ENCODE data around the gene PLCXD3. TPM values are rescaled to one million over a fixed set of nuclear protein-coding genes. Genes with fewer than 3 reads are reported as not detected.

The PLCXD3 gene
- total RNA-seq, 3 donors from 2014 or later = 0.29 to 1.6 (median 1.2) TPM

DNA sequence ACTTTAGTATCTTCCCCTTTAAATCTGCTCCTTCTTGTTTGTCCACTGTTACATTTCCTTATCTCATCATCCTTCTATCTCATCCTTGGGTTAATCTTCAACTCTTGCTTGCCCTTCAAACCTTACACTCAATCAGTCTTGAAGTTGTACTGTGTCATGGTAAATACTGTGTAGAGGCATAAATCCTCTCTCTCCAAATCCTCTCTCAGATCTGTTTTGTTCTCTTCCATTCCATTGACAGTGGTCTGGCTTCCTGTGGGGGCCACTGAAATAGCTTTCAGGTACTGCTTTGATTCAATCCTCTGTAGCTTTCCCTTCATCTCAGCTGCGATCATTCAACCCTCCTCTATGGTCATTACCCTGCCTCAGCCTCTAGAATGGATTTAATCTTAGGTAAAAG lies 104.0 kb downstream of the PLCXD3 start:
- intact Hi-C loops (cut with DNase I, micrococcal nuclease) = no loop called here
- Histone ChIP-seq H3K4me1 (ENCODE audit: low read depth) (peaks cover 7% of the 10 kb centered on the region), H3K9me3 (no peaks in the 10 kb centered on the region), H3K4me3 (no peak overlapping the region), H3K36me3 (ENCODE audit: low read depth) (no peaks in the 10 kb centered on the region)
- TF ChIP-seq, protein P1, sequence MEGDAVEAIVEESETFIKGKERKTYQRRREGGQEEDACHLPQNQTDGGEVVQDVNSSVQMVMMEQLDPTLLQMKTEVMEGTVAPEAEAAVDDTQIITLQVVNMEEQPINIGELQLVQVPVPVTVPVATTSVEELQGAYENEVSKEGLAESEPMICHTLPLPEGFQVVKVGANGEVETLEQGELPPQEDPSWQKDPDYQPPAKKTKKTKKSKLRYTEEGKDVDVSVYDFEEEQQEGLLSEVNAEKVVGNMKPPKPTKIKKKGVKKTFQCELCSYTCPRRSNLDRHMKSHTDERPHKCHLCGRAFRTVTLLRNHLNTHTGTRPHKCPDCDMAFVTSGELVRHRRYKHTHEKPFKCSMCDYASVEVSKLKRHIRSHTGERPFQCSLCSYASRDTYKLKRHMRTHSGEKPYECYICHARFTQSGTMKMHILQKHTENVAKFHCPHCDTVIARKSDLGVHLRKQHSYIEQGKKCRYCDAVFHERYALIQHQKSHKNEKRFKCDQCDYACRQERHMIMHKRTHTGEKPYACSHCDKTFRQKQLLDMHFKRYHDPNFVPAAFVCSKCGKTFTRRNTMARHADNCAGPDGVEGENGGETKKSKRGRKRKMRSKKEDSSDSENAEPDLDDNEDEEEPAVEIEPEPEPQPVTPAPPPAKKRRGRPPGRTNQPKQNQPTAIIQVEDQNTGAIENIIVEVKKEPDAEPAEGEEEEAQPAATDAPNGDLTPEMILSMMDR (IDR thresholded peaks at IDR 0.05) = no peak
- peak; percentile 98 for ATAC-seq
- DNase-seq = peak in 1 of 3 donors; percentile 18

- no peak for ATAC-seq
- TF ChIP-seq, protein P1 (IDR thresholded peaks at IDR 0.05) = no peak
- H3K36me3 ChIP-seq (ENCODE audit: low read depth) = no peaks in the 10 kb centered on the region
- H3K9me3 ChIP-seq = no peaks in the 10 kb centered on the region
- no peak for DNase-seq
- intact Hi-C loops (cut with DNase I, micrococcal nuclease) = no loop called here
- H3K4me1 ChIP-seq (ENCODE audit: low read depth) = peaks cover 7% of the 10 kb centered on the region
- H3K4me3 ChIP-seq = no peak overlapping the region
Observed at GRCh38 chr5:41404757-41405156, 105.6 kb downstream of the PLCXD3 start.

- intact Hi-C loops (cut with DNase I, micrococcal nuclease) = no loop called here
- H3K4me3 ChIP-seq = no peak overlapping the region
- peaks cover 7% of the 10 kb centered on the region for H3K4me1 ChIP-seq (ENCODE audit: low read depth)
- DNase-seq (no peak), ATAC-seq (no peak)
- peaks cover 6% of the 10 kb centered on the region for H3K9me3 ChIP-seq
- H3K36me3 ChIP-seq (ENCODE audit: low read depth) = no peaks in the 10 kb centered on the region
- TF ChIP-seq, protein P1 (IDR thresholded peaks at IDR 0.05) = no peak
Observed at GRCh38 chr5:41403846-41404245, 106.6 kb downstream of the PLCXD3 start.

DNA sequence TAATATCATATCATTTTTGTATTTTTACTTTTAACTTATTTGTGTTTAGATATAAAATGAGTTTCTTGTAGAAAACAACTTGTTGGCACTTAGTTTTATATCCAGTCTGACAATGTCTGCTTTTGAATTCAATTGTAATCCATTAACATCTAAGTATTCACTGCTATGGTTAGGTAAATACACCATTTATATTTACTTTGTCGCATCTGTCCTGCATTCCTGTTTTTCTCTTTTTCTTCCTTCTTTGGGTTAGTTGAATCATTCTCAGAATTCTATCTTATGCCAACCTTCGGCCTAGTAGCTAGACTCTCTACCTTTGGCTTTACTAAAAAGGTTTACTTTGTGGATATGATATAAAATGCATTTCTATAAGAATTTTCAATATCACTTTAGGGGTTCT lies 107.6 kb downstream of the PLCXD3 start:
- H3K36me3 ChIP-seq (ENCODE audit: low read depth) = no peaks in the 10 kb centered on the region
- H3K4me3 ChIP-seq = no peak overlapping the region
- ATAC-seq = no peak
- TF ChIP-seq, protein P1 (IDR thresholded peaks at IDR 0.05) = no peak
- DNase-seq = no peak
- H3K4me1 ChIP-seq (ENCODE audit: low read depth) = peaks cover 7% of the 10 kb centered on the region
- intact Hi-C loops (cut with DNase I, micrococcal nuclease) = no loop called here
- peaks cover 6% of the 10 kb centered on the region for H3K9me3 ChIP-seq

DNA sequence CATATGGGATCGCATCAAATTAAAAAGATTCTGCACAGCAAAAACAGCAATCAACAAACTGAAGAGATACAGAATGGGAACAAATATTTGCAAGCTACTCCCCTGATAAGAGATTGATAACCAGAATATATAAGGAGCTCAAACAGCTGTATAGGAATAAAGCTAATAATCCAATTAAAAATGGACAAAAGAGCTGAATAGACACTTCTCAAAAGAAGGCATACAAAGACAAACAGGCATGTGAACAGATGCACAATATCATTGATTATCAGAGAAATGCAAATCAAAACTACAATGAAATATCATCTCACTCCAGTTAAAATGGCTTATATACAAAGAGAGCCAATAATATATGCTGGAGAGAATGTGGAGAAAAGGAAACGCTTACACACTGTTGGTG lies 110.6 kb downstream of the PLCXD3 start:
- Histone ChIP-seq H3K36me3 (ENCODE audit: low read depth) (no peaks in the 10 kb centered on the region), H3K9me3 (peaks cover 6% of the 10 kb centered on the region), H3K4me1 (ENCODE audit: low read depth) (no peaks in the 10 kb centered on the region), H3K4me3 (no peak overlapping the region)
- intact Hi-C loops (cut with DNase I, micrococcal nuclease) = no loop called here
- DNase-seq (no peak), ATAC-seq (no peak)
- TF ChIP-seq, protein P1 (IDR thresholded peaks at IDR 0.05) = no peak

DNA sequence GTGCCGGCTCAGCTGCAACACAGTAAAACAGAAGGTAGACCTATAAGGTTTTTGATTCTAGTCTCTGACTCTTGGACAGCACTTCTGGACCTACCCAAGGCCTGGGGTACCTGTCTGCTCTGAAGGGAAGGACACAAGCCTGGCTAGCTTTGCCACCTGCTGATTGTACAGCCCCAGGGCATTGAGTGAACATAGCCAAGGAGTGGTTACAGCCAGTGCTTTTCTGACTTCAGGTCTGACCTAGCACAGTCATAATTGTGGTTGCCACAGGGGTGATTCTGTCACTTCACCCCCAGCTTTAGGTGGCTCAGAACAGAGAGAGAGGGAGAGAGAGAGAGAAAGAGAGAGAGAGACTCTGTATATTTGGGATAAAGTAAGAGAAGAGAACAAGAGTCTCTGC lies 118.4 kb downstream of the PLCXD3 start:
- Histone ChIP-seq H3K4me1 (ENCODE audit: low read depth) (no peaks in the 10 kb centered on the region), H3K4me3 (no peak overlapping the region), H3K36me3 (ENCODE audit: low read depth) (no peaks in the 10 kb centered on the region), H3K9me3 (no peaks in the 10 kb centered on the region)
- ATAC-seq = no peak
- TF ChIP-seq, protein P1 (IDR thresholded peaks at IDR 0.05) = no peak
- DNase-seq = no peak
- intact Hi-C loops (cut with DNase I, micrococcal nuclease) = no loop called here
